Muscle layer of duodenum (tissue), 2 donors: ENCODE data around the gene LNX1.
A peak's percentile ranks its signal among the peaks of the same experiment; 100 is the strongest.

Experiments
- H3K27ac ChIP-seq: one replicate; pipeline ENCODE4 v1.7.0; 2013; ENCODE audit warnings: mild to moderate bottlenecking, low read length
- H3K27me3 ChIP-seq: one replicate; pipeline ENCODE4 v1.7.0; 2013; ENCODE audit warnings: low read depth, mild to moderate bottlenecking, control low read depth, low read length
- H3K36me3 ChIP-seq, 2 donors: one replicate each; pipeline ENCODE4 v1.7.0; 2013; ENCODE audit warnings: low read length in 2 of 2, control low read depth in 1 of 2, mild to moderate bottlenecking in 1 of 2; ENCODE audit not compliant: insufficient read depth in 2 of 2, control insufficient read depth in 1 of 2
- H3K4me1 ChIP-seq, 2 donors: one replicate each; pipeline ENCODE4 v1.7.0; 2013; ENCODE audit warnings: low read length in 2 of 2, mild to moderate bottlenecking in 2 of 2, control low read depth in 1 of 2, moderate library complexity in 1 of 2; ENCODE audit not compliant: insufficient read depth in 2 of 2, control insufficient read depth in 1 of 2
- H3K4me3 ChIP-seq, 2 donors: one replicate each; pipeline ENCODE4 v1.7.0; 2013; ENCODE audit warnings: low read length in 2 of 2, low read depth in 1 of 2, mild to moderate bottlenecking in 1 of 2
- H3K9me3 ChIP-seq, 2 donors: one replicate each; pipeline ENCODE4 v1.7.0; 2013; ENCODE audit warnings: low read length in 2 of 2, control low read depth in 1 of 2, mild to moderate bottlenecking in 1 of 2; ENCODE audit not compliant: control insufficient read depth in 1 of 2
- donor health status: healthy.

Gene LNX1

DNA sequence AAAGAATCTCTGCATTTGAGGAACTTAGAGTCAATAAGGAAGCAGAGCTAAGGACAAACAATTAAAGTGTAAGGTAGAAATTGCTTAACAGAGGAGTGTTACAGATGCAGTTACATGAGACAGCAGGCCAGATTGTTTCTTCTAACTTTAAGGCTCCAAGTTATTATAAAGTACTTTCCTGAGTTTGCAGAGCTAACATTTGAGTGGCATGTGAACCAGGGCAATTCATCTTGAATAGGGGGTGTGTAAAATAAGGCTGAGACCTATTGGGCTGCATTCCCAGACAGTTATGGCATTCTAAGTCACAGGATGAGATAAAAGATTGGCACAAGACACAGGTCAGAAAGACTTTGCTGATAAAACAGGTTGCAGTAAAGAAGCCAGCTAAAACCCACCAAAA lies 7.6 kb upstream of the LNX1 start:
- Histone ChIP-seq H3K27ac (no peak overlapping the region), H3K9me3 (no peaks in the 10 kb centered on the region), H3K36me3 (no peaks in the 10 kb centered on the region), H3K4me1 (no peaks in the 10 kb centered on the region), H3K27me3 (no peaks in the 10 kb centered on the region), H3K4me3 (no peak overlapping the region)

DNA sequence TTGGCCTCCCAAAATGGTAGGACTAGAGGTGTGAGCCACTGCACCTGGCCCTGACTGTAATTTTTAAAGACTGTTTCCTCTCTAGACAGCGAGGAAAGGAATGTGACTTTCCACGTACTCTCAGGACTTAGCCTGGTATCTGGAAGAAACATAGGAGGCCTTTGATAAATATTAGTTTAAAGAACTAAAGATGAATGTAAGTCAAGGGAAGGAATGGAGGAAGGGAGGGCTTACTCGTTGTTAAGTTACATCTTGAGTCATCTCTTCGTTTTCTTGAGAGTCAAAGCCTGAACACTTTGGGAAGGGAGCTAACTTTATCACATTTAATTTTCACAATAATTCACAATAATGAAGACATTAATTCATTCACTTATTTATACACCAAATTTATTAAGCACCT lies 7.2 kb upstream of the LNX1 start:
- H3K4me1 ChIP-seq: no peaks in the 10 kb centered on the region
- no peak overlapping the region for H3K27ac ChIP-seq
- no peak overlapping the region for H3K4me3 ChIP-seq
- no peaks in the 10 kb centered on the region for H3K9me3 ChIP-seq
- no peaks in the 10 kb centered on the region for H3K27me3 ChIP-seq
- no peaks in the 10 kb centered on the region for H3K36me3 ChIP-seq

DNA sequence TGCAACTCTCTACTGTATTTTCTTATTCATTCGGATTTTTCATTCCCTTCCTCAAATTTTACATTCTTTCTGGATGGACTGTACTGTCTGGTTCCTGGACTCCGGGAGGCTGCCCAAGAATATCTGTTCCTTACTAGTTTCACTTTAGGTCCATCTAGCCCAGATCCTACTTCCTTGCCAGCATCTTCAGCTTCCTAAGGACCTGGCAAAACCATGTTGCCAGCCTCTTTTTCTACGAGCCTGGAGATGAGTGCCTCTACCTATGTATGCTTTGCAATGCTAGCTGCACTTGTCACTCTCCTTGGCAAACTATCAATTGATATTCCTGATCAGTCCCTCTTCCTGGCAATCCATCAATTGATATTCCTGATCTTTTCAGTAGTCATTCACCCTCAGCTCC lies 5.6 kb upstream of the LNX1 start:
- H3K9me3 ChIP-seq: no peaks in the 10 kb centered on the region
- H3K4me3 ChIP-seq: no peak overlapping the region
- no peak overlapping the region for H3K27ac ChIP-seq
- no peaks in the 10 kb centered on the region for H3K27me3 ChIP-seq
- H3K36me3 ChIP-seq: no peaks in the 10 kb centered on the region
- no peaks in the 10 kb centered on the region for H3K4me1 ChIP-seq

DNA sequence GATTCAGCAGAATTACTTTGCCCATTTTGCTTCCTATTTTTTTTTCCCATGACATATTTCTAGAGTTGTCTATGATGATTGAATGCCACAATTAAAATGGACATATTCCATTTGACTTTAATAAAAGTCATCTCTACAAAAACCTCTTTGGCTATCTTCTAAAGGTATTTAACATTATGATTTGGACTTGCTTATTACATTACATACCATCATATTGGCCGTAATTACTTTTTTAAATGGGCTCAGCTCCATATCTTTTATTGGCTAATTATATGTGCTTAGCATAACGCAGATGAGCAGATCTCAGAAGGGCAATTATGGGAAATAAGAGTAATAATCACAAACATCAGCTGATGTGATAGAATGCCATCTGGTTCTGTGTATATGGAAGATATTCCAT lies 4.5 kb upstream of the LNX1 start:
- Histone ChIP-seq H3K27me3 (no peaks in the 10 kb centered on the region), H3K36me3 (no peaks in the 10 kb centered on the region), H3K27ac (no peak overlapping the region), H3K4me3 (no peak overlapping the region), H3K9me3 (no peaks in the 10 kb centered on the region), H3K4me1 (no peaks in the 10 kb centered on the region)

- no peak overlapping the region for H3K4me3 ChIP-seq
- no peaks in the 10 kb centered on the region for H3K36me3 ChIP-seq
- no peaks in the 10 kb centered on the region for H3K9me3 ChIP-seq
- no peak overlapping the region for H3K27ac ChIP-seq
- H3K27me3 ChIP-seq: no peaks in the 10 kb centered on the region
- no peaks in the 10 kb centered on the region for H3K4me1 ChIP-seq
These were observed 3.9 kb upstream of the LNX1 start for GRCh38 chr4:53595204-53595603.

DNA sequence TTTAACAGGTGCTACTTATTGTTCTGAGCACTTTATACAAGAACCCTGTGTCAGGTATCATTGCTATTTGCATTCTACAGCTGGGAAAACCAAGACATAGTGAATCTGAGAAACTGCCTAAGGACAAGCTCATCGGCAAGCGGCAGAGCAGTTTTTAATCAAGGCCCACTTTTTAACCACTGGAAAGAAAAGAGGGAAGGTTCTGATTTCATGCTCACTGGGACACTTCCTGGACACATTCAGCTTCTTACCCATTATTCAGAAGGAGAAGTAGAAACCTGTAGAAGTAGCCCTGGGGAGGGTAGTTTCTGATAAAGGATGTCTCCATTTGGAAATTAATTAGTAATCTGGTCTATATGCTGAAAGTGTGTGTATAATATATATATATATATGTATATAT lies 2.5 kb upstream of the LNX1 start:
- Histone ChIP-seq H3K9me3 (no peaks in the 10 kb centered on the region), H3K36me3 (no peaks in the 10 kb centered on the region), H3K4me1 (peaks cover 0 to 6% of the 10 kb centered on the region in 2 donors), H3K27me3 (no peaks in the 10 kb centered on the region), H3K27ac (no peak overlapping the region), H3K4me3 (no peak overlapping the region)

GRCh38 chr4:53592686-53593501 lies 1.6 kb upstream of the LNX1 start:
- peaks cover 0 to 6% of the 10 kb centered on the region in 2 donors for H3K4me1 ChIP-seq
- peak overlapping the region; percentile 64 for H3K27ac ChIP-seq
- H3K9me3 ChIP-seq: no peaks in the 10 kb centered on the region
- peak overlapping the region in 1 of 2 donors; percentile 38 for H3K4me3 ChIP-seq
- H3K36me3 ChIP-seq: no peaks in the 10 kb centered on the region
- H3K27me3 ChIP-seq: no peaks in the 10 kb centered on the region

DNA sequence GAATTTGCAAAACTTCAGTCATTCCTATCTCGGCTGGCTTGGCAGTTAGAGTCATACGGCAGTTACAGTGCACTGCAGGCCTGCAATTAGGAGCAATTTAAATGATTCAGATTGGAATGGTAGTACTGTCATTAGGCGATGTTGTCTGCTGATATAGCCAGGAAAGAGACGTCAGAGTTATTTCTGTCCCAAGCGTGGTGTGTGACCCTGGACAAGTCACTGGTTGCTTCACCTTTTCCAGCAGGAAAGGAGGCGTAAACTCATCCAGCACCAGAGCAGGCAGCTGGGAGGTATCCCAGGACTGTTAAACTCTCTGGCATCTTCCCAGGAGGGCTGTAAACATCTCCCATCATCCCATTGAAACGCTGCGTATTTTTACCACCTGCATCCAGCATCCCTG lies 836 bp upstream of the LNX1 start:
- H3K27me3 ChIP-seq: no peaks in the 10 kb centered on the region
- peak overlapping the region; percentile 76 for H3K27ac ChIP-seq
- peaks cover 0 to 6% of the 10 kb centered on the region in 2 donors for H3K4me1 ChIP-seq
- no peak overlapping the region for H3K4me3 ChIP-seq
- H3K9me3 ChIP-seq: no peaks in the 10 kb centered on the region
- H3K36me3 ChIP-seq: no peaks in the 10 kb centered on the region

DNA sequence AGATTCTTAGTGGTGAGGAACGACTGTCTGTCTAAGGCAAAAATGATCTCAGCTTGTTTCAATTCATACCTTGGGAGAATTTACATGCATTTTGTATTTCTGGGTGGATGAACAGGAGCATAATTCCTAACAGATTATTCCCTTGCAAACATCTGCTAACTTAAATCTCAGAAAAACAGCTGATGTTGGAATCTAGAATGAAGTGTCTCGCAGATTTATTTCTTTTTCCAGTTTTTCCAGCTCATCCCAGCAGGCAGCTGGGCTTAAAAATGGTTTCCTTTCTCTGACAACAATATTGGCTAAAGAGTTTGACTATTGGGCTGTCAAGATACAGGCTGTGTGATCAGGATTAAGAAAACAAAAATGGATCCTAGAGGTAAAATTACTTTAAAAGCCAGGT lies 1.1 kb downstream of the LNX1 start:
- H3K9me3 ChIP-seq: no peaks in the 10 kb centered on the region
- H3K27ac ChIP-seq: peak overlapping the region; percentile 76
- H3K27me3 ChIP-seq: no peaks in the 10 kb centered on the region
- no peaks in the 10 kb centered on the region for H3K36me3 ChIP-seq
- H3K4me3 ChIP-seq: peak overlapping the region in 1 of 2 donors; percentile 50
- peaks cover 0 to 6% of the 10 kb centered on the region in 2 donors for H3K4me1 ChIP-seq

- Histone ChIP-seq H3K27ac (no peak overlapping the region), H3K9me3 (no peaks in the 10 kb centered on the region), H3K4me3 (peak overlapping the region in 1 of 2 donors; percentile 8), H3K36me3 (no peaks in the 10 kb centered on the region), H3K27me3 (no peaks in the 10 kb centered on the region), H3K4me1 (peaks cover 0 to 6% of the 10 kb centered on the region in 2 donors)
These were observed 1.8 kb downstream of the LNX1 start for GRCh38 chr4:53589511-53589910.

- Histone ChIP-seq H3K4me3 (no peak overlapping the region), H3K4me1 (peaks cover 0 to 6% of the 10 kb centered on the region in 2 donors)
These were observed 4.2 kb downstream of the LNX1 start for GRCh38 chr4:53587135-53587534.

More at GRCh38 chr4:53587135-53587534, 4.2 kb downstream of the LNX1 start:
- Histone ChIP-seq H3K27ac (no peak overlapping the region), H3K27me3 (no peaks in the 10 kb centered on the region), H3K9me3 (no peaks in the 10 kb centered on the region), H3K36me3 (no peaks in the 10 kb centered on the region)
